Erythroblast (primary cell): ENCODE measurements around the gene SNTB2.

Experiments
- GATA1 ChIP-seq: IDR thresholded peaks from 2 replicates; pipeline ENCODE4 v1.6.1; 2011; ENCODE audit warnings: low read depth, mild to moderate bottlenecking, control low read depth, low read length, moderate library complexity
- POLR2A ChIP-seq: IDR thresholded peaks from 2 replicates; pipeline ENCODE4 v1.6.1; 2011; ENCODE audit warnings: mild to moderate bottlenecking, low read length

DNA sequence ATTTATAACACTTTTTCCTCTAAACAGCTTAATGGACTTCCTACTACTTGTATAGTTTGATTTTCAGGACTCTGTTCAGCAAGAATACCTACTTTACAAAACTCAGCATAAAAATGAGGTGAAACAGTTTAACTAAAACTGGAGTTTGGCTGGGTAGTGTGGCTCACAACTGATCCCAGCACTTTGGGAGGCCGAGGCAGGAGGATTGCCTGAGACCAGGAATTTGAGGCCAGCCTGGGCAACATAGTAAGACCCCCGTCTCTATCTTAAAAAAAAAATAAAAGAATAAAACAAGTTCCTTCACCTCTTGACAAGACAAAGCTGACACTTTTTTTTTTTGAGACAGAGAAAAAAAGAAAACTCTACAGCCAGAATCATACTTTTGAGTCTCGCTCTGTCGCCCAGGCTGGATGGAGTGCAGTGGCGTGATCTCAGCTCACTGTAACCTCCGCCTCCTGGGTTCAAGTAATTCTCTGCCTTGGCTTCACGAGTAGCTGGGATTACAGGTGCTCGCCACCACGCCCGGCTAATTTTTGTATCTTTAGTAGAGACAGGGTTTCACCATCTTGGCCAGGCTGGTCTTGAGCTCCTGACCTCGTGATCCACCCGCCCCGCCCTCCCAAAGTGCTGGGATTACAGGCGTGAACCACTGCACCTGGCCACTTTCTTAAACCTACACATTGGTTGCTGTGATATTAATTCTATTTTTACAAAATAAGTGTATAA lies 140.8 kb downstream of the SNTB2 start:
- TF ChIP-seq GATA1 (no peak), POLR2A (no peak)
